Activated naive CD8-positive, alpha-beta T cell treated with anti-CD3 and anti-CD28 coated beads, Interleukin-2, amount 50 U/mL, for 24 hours (primary cell): ENCODE results near the gene RNU7-1.
A peak's percentile ranks its signal among the peaks of the same experiment; 100 is the strongest.

ENCODE experiments used
- ATAC-seq: fragments of 150-1000 bp; cut with Tn5 transposase; one replicate; pipeline ENCODE4 v1.10.0; 2021
- DNase-seq: peaks from one replicate; pipeline ENCODE4 v3.0.0; 2021
- H3K27ac Mint-ChIP-seq: one replicate; pipeline ENCODE4 v1.8.0; 2021; ENCODE audit warnings: mild to moderate bottlenecking, mixed read lengths
- H3K27me3 Mint-ChIP-seq: one replicate; pipeline ENCODE4 v1.8.0; 2021; ENCODE audit warnings: mixed read lengths
- H3K36me3 Mint-ChIP-seq: one replicate; pipeline ENCODE4 v1.8.0; 2021; ENCODE audit warnings: low read depth, mixed read lengths
- H3K4me1 Mint-ChIP-seq: one replicate; pipeline ENCODE4 v1.8.0; 2021; ENCODE audit warnings: mixed read lengths
- H3K4me3 Mint-ChIP-seq: one replicate; pipeline ENCODE4 v1.8.0; 2021; ENCODE audit warnings: mild to moderate bottlenecking, moderate library complexity, mixed read lengths
- H3K9me3 Mint-ChIP-seq: one replicate; pipeline ENCODE4 v1.8.0; 2021; ENCODE audit warnings: mixed read lengths

RNU7-1 gene

GRCh38 chr12:6951551-6952120 lies 8.0 kb downstream of the RNU7-1 start:
- peak overlapping the region; percentile 93 for H3K4me3 Mint-ChIP-seq
- peaks cover 5% of the 10 kb centered on the region for H3K27me3 Mint-ChIP-seq
- no peak for DNase-seq
- peaks cover 47% of the 10 kb centered on the region for H3K36me3 Mint-ChIP-seq
- no peaks in the 10 kb centered on the region for H3K9me3 Mint-ChIP-seq
- H3K27ac Mint-ChIP-seq: peak overlapping the region; percentile 99
- H3K4me1 Mint-ChIP-seq: peaks cover 78% of the 10 kb centered on the region
- ATAC-seq: no peak

- Mint-ChIP-seq H3K9me3 (no peaks in the 10 kb centered on the region), H3K4me3 (peak overlapping the region; percentile 93), H3K36me3 (peaks cover 53% of the 10 kb centered on the region), H3K27ac (peak overlapping the region; percentile 99), H3K4me1 (peaks cover 78% of the 10 kb centered on the region), H3K27me3 (peaks cover 5% of the 10 kb centered on the region)
- DNase-seq (peak; percentile 41), ATAC-seq (no peak)
These were observed 8.7 kb downstream of the RNU7-1 start for GRCh38 chr12:6952121-6952862.

GRCh38 chr12:6952863-6953441 lies 9.3 kb downstream of the RNU7-1 start:
- peaks cover 78% of the 10 kb centered on the region for H3K4me1 Mint-ChIP-seq
- no peak for ATAC-seq
- H3K4me3 Mint-ChIP-seq: peak overlapping the region; percentile 93
- peak; percentile 40 for DNase-seq
- H3K36me3 Mint-ChIP-seq: peaks cover 60% of the 10 kb centered on the region
- peak overlapping the region; percentile 99 for H3K27ac Mint-ChIP-seq
- H3K27me3 Mint-ChIP-seq: peaks cover 5% of the 10 kb centered on the region
- H3K9me3 Mint-ChIP-seq: no peaks in the 10 kb centered on the region

- ATAC-seq (peak; percentile 39), DNase-seq (peak; percentile 90)
- Mint-ChIP-seq H3K9me3 (no peaks in the 10 kb centered on the region), H3K4me1 (peaks cover 79% of the 10 kb centered on the region), H3K27ac (peak overlapping the region; percentile 99), H3K36me3 (peaks cover 67% of the 10 kb centered on the region), H3K27me3 (peaks cover 5% of the 10 kb centered on the region), H3K4me3 (peak overlapping the region; percentile 93)
These were observed 10.1 kb downstream of the RNU7-1 start for GRCh38 chr12:6953442-6954315.

GRCh38 chr12:6954316-6955107 lies 10.9 kb downstream of the RNU7-1 start:
- ATAC-seq (no peak), DNase-seq (peak; percentile 40)
- peaks cover 76% of the 10 kb centered on the region for H3K36me3 Mint-ChIP-seq
- peaks cover 5% of the 10 kb centered on the region for H3K27me3 Mint-ChIP-seq
- peak overlapping the region; percentile 99 for H3K27ac Mint-ChIP-seq
- H3K4me3 Mint-ChIP-seq: peak overlapping the region; percentile 93
- H3K9me3 Mint-ChIP-seq: no peaks in the 10 kb centered on the region
- H3K4me1 Mint-ChIP-seq: peaks cover 79% of the 10 kb centered on the region

GRCh38 chr12:6955108-6956020 lies 11.7 kb downstream of the RNU7-1 start:
- Mint-ChIP-seq H3K27me3 (peaks cover 5% of the 10 kb centered on the region), H3K4me1 (peaks cover 78% of the 10 kb centered on the region)
- DNase-seq: no peak

GRCh38 chr12:6956021-6956727 lies 12.6 kb downstream of the RNU7-1 start:
- Mint-ChIP-seq H3K27ac (peak overlapping the region; percentile 99), H3K9me3 (no peaks in the 10 kb centered on the region), H3K4me3 (peak overlapping the region; percentile 93), H3K27me3 (peaks cover 5% of the 10 kb centered on the region), H3K4me1 (peaks cover 79% of the 10 kb centered on the region), H3K36me3 (peaks cover 86% of the 10 kb centered on the region)
- ATAC-seq (no peak), DNase-seq (peak; percentile 62)

More at GRCh38 chr12:6955108-6956020, 11.7 kb downstream of the RNU7-1 start:
- peak overlapping the region; percentile 93 for H3K4me3 Mint-ChIP-seq
- peaks cover 78% of the 10 kb centered on the region for H3K36me3 Mint-ChIP-seq
- ATAC-seq: no peak
- H3K9me3 Mint-ChIP-seq: no peaks in the 10 kb centered on the region
- peak overlapping the region; percentile 99 for H3K27ac Mint-ChIP-seq

- ATAC-seq (no peak), DNase-seq (no peak)
- Mint-ChIP-seq H3K36me3 (peaks cover 84% of the 10 kb centered on the region), H3K27ac (peak overlapping the region; percentile 99), H3K4me1 (peaks cover 90% of the 10 kb centered on the region), H3K27me3 (peaks cover 5% of the 10 kb centered on the region), H3K4me3 (peak overlapping the region; percentile 93), H3K9me3 (no peaks in the 10 kb centered on the region)
These were observed 13.6 kb downstream of the RNU7-1 start for GRCh38 chr12:6957151-6957701.

- H3K4me1 Mint-ChIP-seq: peaks cover 96% of the 10 kb centered on the region
- H3K27me3 Mint-ChIP-seq: peaks cover 5% of the 10 kb centered on the region
- H3K9me3 Mint-ChIP-seq: no peaks in the 10 kb centered on the region
- peaks cover 77% of the 10 kb centered on the region for H3K36me3 Mint-ChIP-seq
- H3K27ac Mint-ChIP-seq: peak overlapping the region; percentile 99
- no peak for ATAC-seq
- DNase-seq: no peak
- peak overlapping the region; percentile 93 for H3K4me3 Mint-ChIP-seq
These were observed 14.4 kb downstream of the RNU7-1 start for GRCh38 chr12:6957741-6958608.

- peak overlapping the region; percentile 99 for H3K27ac Mint-ChIP-seq
- peaks cover 90% of the 10 kb centered on the region for H3K4me1 Mint-ChIP-seq
- H3K36me3 Mint-ChIP-seq: peaks cover 70% of the 10 kb centered on the region
- peak; percentile 19 for DNase-seq
- no peak for ATAC-seq
- peaks cover 5% of the 10 kb centered on the region for H3K27me3 Mint-ChIP-seq
- no peaks in the 10 kb centered on the region for H3K9me3 Mint-ChIP-seq
- peak overlapping the region; percentile 93 for H3K4me3 Mint-ChIP-seq
These were observed 15.0 kb downstream of the RNU7-1 start for GRCh38 chr12:6958609-6959057.

GRCh38 chr12:6959058-6959804 lies 15.6 kb downstream of the RNU7-1 start:
- Mint-ChIP-seq H3K9me3 (no peaks in the 10 kb centered on the region), H3K36me3 (peaks cover 67% of the 10 kb centered on the region), H3K27me3 (no peaks in the 10 kb centered on the region), H3K27ac (peak overlapping the region; percentile 99), H3K4me1 (peaks cover 90% of the 10 kb centered on the region), H3K4me3 (peak overlapping the region; percentile 93)
- DNase-seq (peak; percentile 78), ATAC-seq (peak; percentile 44)
